ENCODE measurements around the gene DTX1. TPM values are rescaled to one million over a fixed set of nuclear protein-coding genes. Genes with fewer than 3 reads are reported as not detected.
"Not testable (repeated sequence)": the region's sequence is repeated elsewhere in the genome, so short reads cannot be mapped to it uniquely, and the experiment has no call there.

The DTX1 gene
- total and polyA plus RNA-seq, 2 donors = 2.1 to 4.4 TPM

DNA sequence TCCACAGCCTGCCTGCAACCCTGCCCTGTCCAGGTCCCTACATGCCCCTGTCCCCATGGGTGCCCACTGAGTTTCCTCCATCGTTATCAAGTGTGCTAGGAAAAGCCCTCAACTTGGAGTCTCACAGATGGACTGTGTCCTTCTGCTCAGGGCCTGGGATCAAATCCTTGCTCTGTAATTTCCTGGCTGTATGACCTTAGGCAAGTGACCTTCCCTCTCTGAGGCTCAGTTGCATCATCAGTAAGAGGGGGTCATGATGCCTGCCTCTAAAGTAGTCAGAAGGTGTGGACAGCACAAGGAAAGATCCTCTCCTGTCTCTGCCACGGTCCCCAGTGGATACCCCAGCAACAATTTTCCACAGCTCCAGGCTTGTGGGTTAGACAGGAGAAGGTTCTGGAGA lies 56.9 kb downstream of the DTX1 start:
- no peaks in the 10 kb centered on the region for H3K36me3 ChIP-seq (ENCODE audit: control insufficient read depth in 2 of 2, insufficient read depth in 2 of 2, low read length in 1 of 2)
- no peak overlapping the region for H3K4me3 ChIP-seq (ENCODE audit: low read length in 2 of 2)
- peaks cover 0 to 13% of the 10 kb centered on the region in 2 donors for H3K4me1 ChIP-seq (ENCODE audit: control insufficient read depth in 2 of 2, insufficient read depth in 2 of 2, low read length in 2 of 2)
- H3K27ac ChIP-seq (ENCODE audit: low read depth in 1 of 2, low read length in 1 of 2) = no peak overlapping the region
- no peaks in the 10 kb centered on the region for H3K27me3 ChIP-seq (ENCODE audit: control insufficient read depth in 2 of 2, insufficient read depth in 1 of 2, low read length in 1 of 2)
- 96% methylated on average over 2 of the region's 2 CpGs for WGBS
- no peak for DNase-seq (ENCODE audit: low read depth in 6 of 9, low spot score in 9 of 9)
- no peaks in the 10 kb centered on the region for H3K9me3 ChIP-seq (ENCODE audit: control insufficient read depth in 2 of 2, insufficient read depth in 1 of 2, low read length in 1 of 2)

DNA sequence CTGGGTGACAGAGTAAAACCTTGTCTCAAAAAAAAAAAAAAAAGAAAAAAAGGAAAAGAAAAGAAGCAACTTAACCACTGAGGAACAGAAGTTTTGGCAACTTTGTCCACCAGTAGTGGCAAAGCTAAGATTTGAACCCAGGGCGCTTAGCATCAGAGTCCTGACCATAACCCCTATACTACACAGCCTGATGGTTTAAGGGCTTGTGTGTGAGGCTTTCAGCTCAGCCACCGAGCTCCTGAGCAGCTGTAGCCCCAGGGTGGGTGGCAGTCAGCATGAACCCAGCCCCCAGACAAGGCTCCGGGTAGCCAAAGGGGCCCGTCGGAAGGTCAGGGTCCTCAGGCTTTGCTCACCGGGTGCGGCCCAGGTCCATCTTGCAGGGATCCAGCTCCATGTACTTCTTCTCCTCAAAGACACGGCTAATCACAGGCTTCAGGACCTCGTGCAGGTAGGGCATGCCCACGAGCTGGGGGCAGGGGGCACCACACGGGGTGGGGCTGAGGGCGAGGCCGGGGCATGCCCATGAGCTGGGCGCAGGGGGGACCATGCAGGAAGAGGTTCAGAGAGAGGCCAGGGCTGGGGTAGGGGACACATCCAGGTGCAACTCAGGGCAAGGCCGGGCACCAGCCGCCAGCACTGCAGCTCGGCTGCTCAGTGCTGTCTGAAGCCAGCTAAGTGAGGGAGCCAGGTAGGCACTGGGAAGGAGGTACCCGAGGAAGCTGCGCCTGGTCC lies 58.1 kb downstream of the DTX1 start:
- Histone ChIP-seq H3K9me3 (ENCODE audit: control insufficient read depth in 2 of 2, insufficient read depth in 1 of 2, low read length in 1 of 2) (no peaks in the 10 kb centered on the region), H3K27me3 (ENCODE audit: control insufficient read depth in 2 of 2, insufficient read depth in 1 of 2, low read length in 1 of 2) (no peaks in the 10 kb centered on the region), H3K27ac (ENCODE audit: low read depth in 1 of 2, low read length in 1 of 2) (no peak overlapping the region), H3K36me3 (ENCODE audit: control insufficient read depth in 2 of 2, insufficient read depth in 2 of 2, low read length in 1 of 2) (no peaks in the 10 kb centered on the region), H3K4me1 (ENCODE audit: control insufficient read depth in 2 of 2, insufficient read depth in 2 of 2, low read length in 2 of 2) (peaks cover 0 to 9% of the 10 kb centered on the region in 2 donors), H3K4me3 (ENCODE audit: low read length in 2 of 2) (no peak overlapping the region)
- DNase-seq (ENCODE audit: low read depth in 6 of 9, low spot score in 9 of 9) = no peak
- 95% methylated on average over 19 of the region's 19 CpGs for WGBS

DNA sequence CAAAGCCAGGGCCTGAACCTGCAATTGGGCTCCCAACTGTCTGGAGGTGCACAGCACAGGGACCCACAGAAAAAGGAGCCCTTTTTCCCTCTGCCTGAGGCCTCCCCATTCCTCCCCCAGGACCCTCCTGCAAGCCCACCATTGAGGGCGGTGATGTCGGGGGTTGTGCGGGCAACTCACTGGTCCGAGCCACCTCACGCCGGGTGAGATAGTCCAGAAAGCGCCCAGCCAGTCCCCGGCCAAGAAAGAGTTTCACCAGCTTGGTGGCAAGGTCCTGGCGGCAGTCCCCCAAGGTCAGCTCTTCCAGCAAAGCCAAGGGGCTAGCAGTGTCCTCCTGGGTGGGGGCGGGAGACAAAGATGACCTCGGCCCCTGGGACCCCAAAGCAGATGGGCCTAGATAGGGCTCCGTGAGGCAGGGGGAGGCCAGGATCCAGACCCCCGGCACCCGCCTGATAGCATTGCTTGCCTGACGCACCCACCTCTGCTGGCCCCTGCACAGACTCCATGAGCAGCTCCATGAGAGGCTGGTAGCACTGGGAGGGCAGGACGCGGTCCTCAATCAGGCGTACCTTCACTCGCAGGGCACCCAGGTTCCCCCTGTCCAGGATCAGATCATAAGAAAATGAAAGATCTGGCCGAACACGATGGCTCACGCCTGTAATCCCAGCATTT lies 59.1 kb downstream of the DTX1 start:
- H3K9me3 ChIP-seq (ENCODE audit: control insufficient read depth in 2 of 2, insufficient read depth in 1 of 2, low read length in 1 of 2) = no peaks in the 10 kb centered on the region
- H3K4me1 ChIP-seq (ENCODE audit: control insufficient read depth in 2 of 2, insufficient read depth in 2 of 2, low read length in 2 of 2) = no peaks in the 10 kb centered on the region
- H3K4me3 ChIP-seq (ENCODE audit: low read length in 2 of 2) = no peak overlapping the region
- 89% methylated on average over 22 of the region's 22 CpGs for WGBS
- H3K27me3 ChIP-seq (ENCODE audit: control insufficient read depth in 2 of 2, insufficient read depth in 1 of 2, low read length in 1 of 2) = no peaks in the 10 kb centered on the region
- H3K27ac ChIP-seq (ENCODE audit: low read depth in 1 of 2, low read length in 1 of 2) = no peak overlapping the region
- no peaks in the 10 kb centered on the region for H3K36me3 ChIP-seq (ENCODE audit: control insufficient read depth in 2 of 2, insufficient read depth in 2 of 2, low read length in 1 of 2)
- no peak for DNase-seq (ENCODE audit: low read depth in 6 of 9, low spot score in 9 of 9)

DNA sequence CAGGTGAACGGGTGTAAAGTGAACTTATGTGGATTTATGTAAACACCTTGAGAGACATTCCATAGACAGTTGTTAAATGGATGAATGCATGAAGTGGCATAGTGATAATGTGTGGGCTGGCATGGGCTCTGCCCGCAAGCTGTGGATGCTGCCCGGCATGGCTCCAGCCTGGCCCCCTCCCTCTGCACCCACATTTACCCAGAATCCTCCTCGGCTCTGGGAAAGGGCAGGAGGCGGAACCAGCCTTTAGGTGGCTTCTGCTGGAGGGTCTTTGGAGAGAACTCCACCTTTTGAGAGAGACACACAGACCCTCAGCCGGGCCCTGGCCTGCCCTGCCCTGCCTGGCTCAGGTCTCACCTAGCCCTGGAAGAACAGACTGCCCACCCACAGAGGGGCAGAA lies 60.3 kb downstream of the DTX1 start:
- Histone ChIP-seq H3K36me3 (ENCODE audit: control insufficient read depth in 2 of 2, insufficient read depth in 2 of 2, low read length in 1 of 2) (no peaks in the 10 kb centered on the region), H3K4me1 (ENCODE audit: control insufficient read depth in 2 of 2, insufficient read depth in 2 of 2, low read length in 2 of 2) (no peaks in the 10 kb centered on the region), H3K27ac (ENCODE audit: low read depth in 1 of 2, low read length in 1 of 2) (no peak overlapping the region), H3K27me3 (ENCODE audit: control insufficient read depth in 2 of 2, insufficient read depth in 1 of 2, low read length in 1 of 2) (no peaks in the 10 kb centered on the region), H3K4me3 (ENCODE audit: low read length in 2 of 2) (no peak overlapping the region), H3K9me3 (ENCODE audit: control insufficient read depth in 2 of 2, insufficient read depth in 1 of 2, low read length in 1 of 2) (no peaks in the 10 kb centered on the region)
- no peak for DNase-seq (ENCODE audit: low read depth in 6 of 9, low spot score in 9 of 9)
- 93% methylated on average over 6 of the region's 6 CpGs for WGBS

DNA sequence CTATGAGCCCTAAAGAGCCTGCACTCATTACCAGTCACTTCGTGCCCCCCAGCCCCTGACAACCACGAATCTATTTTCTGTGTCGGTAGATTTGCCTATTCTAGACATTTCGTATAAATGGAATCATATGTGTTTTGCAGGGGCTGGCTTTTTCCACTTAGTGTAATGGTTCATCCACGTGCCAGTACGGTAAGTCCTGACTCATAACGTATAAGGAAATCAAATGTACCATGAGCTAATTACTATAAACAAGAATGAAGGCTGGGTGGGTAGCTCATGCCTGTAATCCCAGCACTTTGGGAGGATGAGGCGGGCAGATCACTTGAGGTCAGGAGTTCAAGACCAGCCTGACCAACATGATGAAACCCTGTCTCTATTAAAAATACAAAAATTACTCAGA lies 61.2 kb downstream of the DTX1 start:
- H3K27me3 ChIP-seq (ENCODE audit: control insufficient read depth in 2 of 2, insufficient read depth in 1 of 2, low read length in 1 of 2); H3K27ac ChIP-seq (ENCODE audit: low read depth in 1 of 2, low read length in 1 of 2); H3K4me3 ChIP-seq (ENCODE audit: low read length in 2 of 2); H3K36me3 ChIP-seq (ENCODE audit: control insufficient read depth in 2 of 2, insufficient read depth in 2 of 2, low read length in 1 of 2); H3K4me1 ChIP-seq (ENCODE audit: control insufficient read depth in 2 of 2, insufficient read depth in 2 of 2, low read length in 2 of 2); DNase-seq (ENCODE audit: low read depth in 6 of 9, low spot score in 9 of 9); H3K9me3 ChIP-seq (ENCODE audit: control insufficient read depth in 2 of 2, insufficient read depth in 1 of 2, low read length in 1 of 2): not testable (repeated sequence)
- WGBS = 90% methylated on average over 8 of the region's 8 CpGs

DNA sequence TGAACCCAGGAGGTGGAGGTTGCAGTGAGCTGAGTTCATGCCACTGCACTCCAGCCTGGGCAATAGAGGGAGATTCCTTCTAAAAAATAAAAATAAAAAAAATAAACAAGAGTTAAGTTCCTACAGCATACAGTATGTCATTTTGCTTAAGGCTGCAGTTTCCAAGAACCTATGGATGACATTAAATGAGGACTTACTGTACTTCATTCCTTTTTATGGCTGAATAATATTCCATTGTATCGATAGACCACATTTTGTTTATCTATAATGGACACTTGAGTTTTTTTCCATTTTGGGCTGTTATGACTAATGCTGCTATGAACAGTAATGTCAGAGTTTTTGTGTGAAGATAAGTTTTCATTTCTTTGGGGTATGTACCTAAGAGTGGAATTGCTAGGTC lies 61.6 kb downstream of the DTX1 start:
- no peaks in the 10 kb centered on the region for H3K27me3 ChIP-seq (ENCODE audit: control insufficient read depth in 2 of 2, insufficient read depth in 1 of 2, low read length in 1 of 2)
- H3K36me3 ChIP-seq (ENCODE audit: control insufficient read depth in 2 of 2, insufficient read depth in 2 of 2, low read length in 1 of 2) = no peaks in the 10 kb centered on the region
- no peak overlapping the region for H3K4me3 ChIP-seq (ENCODE audit: low read length in 2 of 2)
- H3K27ac ChIP-seq (ENCODE audit: low read depth in 1 of 2, low read length in 1 of 2) = no peak overlapping the region
- no peaks in the 10 kb centered on the region for H3K4me1 ChIP-seq (ENCODE audit: control insufficient read depth in 2 of 2, insufficient read depth in 2 of 2, low read length in 2 of 2)
- no peak for DNase-seq (ENCODE audit: low read depth in 6 of 9, low spot score in 9 of 9)
- no peaks in the 10 kb centered on the region for H3K9me3 ChIP-seq (ENCODE audit: control insufficient read depth in 2 of 2, insufficient read depth in 1 of 2, low read length in 1 of 2)
- WGBS = 97% methylated on average over 1 of the region's 1 CpG

DNA sequence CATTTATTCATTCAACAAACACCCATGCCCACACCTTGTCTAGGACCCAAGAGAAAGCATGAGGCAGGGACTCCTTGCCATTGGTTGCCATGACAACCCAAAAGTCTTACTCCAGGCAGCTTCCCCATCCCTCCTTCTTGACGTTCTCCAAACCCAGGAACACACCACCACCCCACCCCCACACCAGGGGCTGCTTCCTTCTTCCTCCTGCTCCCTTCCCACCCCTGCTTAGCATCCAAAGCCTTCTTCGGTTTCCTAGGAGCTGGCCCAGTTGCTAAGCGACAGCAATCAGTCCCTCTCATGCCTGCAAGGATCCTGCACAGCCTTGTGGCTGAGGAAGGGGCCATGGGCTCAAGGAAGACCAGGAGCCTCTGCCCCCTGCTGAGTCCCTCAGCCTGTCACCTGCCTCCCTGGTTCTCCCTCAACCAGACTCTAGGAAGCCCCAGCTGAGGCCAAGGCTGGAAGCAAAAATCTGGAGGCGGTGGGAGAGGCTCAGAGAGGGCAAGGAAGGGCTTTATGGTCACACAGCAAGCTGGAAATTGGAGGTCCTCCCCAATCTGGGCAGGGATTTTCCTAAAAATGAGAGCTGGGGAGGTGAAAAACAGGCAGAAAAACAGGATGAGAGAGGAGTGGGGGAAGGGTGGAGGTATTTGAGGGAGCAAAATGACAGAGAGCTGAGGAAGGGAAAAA lies 63.6 kb downstream of the DTX1 start:
- 45% methylated on average over 4 of the region's 4 CpGs for WGBS
- H3K9me3 ChIP-seq (ENCODE audit: control insufficient read depth in 2 of 2, insufficient read depth in 1 of 2, low read length in 1 of 2) = no peaks in the 10 kb centered on the region
- H3K4me1 ChIP-seq (ENCODE audit: control insufficient read depth in 2 of 2, insufficient read depth in 2 of 2, low read length in 2 of 2) = no peaks in the 10 kb centered on the region
- no peaks in the 10 kb centered on the region for H3K36me3 ChIP-seq (ENCODE audit: control insufficient read depth in 2 of 2, insufficient read depth in 2 of 2, low read length in 1 of 2)
- H3K4me3 ChIP-seq (ENCODE audit: low read length in 2 of 2) = no peak overlapping the region
- H3K27ac ChIP-seq (ENCODE audit: low read depth in 1 of 2, low read length in 1 of 2) = no peak overlapping the region
- no peaks in the 10 kb centered on the region for H3K27me3 ChIP-seq (ENCODE audit: control insufficient read depth in 2 of 2, insufficient read depth in 1 of 2, low read length in 1 of 2)
- DNase-seq (ENCODE audit: low read depth in 6 of 9, low spot score in 9 of 9) = no peak

DNA sequence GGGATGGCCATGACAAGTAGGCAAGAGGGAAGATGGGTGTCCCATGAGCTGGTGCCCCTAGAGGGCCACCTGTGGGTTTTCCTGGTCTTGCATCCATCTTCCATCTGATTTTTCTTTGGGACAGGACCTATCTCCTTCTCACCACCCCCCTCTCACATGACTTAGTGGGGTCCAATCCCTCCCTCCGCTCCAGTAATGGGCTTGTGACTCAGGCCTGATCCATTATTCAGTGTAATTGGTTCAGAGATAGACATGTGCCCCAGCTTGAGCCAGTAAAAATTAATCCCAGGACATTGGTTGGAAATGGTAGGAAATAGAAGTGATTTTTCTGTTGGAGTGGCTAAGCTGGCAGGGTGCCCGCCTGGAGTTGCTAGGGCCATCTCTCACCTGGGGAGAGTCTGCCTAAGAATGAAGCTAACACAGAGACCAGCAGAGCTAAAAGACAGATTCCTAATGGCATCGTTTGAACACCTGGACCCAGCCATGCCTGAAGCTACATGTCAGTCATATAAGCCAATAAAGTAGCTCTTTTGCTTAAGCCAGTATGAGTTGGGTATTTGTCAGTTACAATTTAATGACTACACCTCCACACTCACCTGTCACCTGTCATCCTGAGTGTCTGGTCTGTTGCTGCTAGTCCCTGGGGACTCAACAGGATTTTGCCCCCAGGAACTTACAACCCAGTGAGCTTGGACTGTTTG lies 64.3 kb downstream of the DTX1 start:
- Histone ChIP-seq H3K4me3 (ENCODE audit: low read length in 2 of 2) (no peak overlapping the region), H3K36me3 (ENCODE audit: control insufficient read depth in 2 of 2, insufficient read depth in 2 of 2, low read length in 1 of 2) (no peaks in the 10 kb centered on the region), H3K27ac (ENCODE audit: low read depth in 1 of 2, low read length in 1 of 2) (no peak overlapping the region), H3K27me3 (ENCODE audit: control insufficient read depth in 2 of 2, insufficient read depth in 1 of 2, low read length in 1 of 2) (no peaks in the 10 kb centered on the region), H3K9me3 (ENCODE audit: control insufficient read depth in 2 of 2, insufficient read depth in 1 of 2, low read length in 1 of 2) (no peaks in the 10 kb centered on the region), H3K4me1 (ENCODE audit: control insufficient read depth in 2 of 2, insufficient read depth in 2 of 2, low read length in 2 of 2) (no peaks in the 10 kb centered on the region)
- WGBS = 90% methylated on average over 3 of the region's 3 CpGs
- no peak for DNase-seq (ENCODE audit: low read depth in 6 of 9, low spot score in 9 of 9)

DNA sequence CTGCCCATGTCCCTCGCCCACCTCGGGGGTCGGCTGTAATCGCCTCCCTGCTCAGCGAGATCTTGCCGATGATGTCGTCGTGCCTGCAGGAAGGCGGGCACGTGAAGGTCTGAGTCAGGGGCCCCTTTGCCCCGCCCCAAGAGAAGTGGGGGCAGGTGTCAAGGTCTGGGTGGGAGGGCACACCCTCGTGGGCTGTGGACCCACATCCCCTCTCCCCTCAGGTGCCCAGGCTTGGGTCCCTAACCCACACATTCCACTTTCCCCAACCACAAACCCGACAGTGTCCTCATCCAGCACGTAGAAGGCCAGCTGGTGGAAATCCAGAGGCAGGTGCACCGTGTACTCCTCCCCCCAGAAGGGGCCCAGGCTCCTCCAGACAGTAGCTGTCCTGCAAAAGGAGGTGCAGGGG lies 71.3 kb downstream of the DTX1 start:
- peak overlapping the region in 1 of 2 donors; percentile 44 for H3K27ac ChIP-seq (ENCODE audit: low read depth in 1 of 2, low read length in 1 of 2)
- DNase-seq (ENCODE audit: low read depth in 6 of 9, low spot score in 9 of 9) = peak in 1 of 9 donors; percentile 60
- WGBS = 36% methylated on average over 15 of the region's 15 CpGs
- H3K36me3 ChIP-seq (ENCODE audit: control insufficient read depth in 2 of 2, insufficient read depth in 2 of 2, low read length in 1 of 2) = no peaks in the 10 kb centered on the region
- no peaks in the 10 kb centered on the region for H3K9me3 ChIP-seq (ENCODE audit: control insufficient read depth in 2 of 2, insufficient read depth in 1 of 2, low read length in 1 of 2)
- peaks cover 4 to 27% of the 10 kb centered on the region in 2 donors for H3K4me1 ChIP-seq (ENCODE audit: control insufficient read depth in 2 of 2, insufficient read depth in 2 of 2, low read length in 2 of 2)
- H3K4me3 ChIP-seq (ENCODE audit: low read length in 2 of 2) = no peak overlapping the region
- H3K27me3 ChIP-seq (ENCODE audit: control insufficient read depth in 2 of 2, insufficient read depth in 1 of 2, low read length in 1 of 2) = no peaks in the 10 kb centered on the region
